ENCODE data around the gene LMAN1L. TPM values are rescaled to one million over a fixed set of nuclear protein-coding genes. Genes with fewer than 3 reads are reported as not detected.
A peak's percentile ranks its signal among the peaks of the same experiment; 100 is the strongest.

The LMAN1L gene
- total RNA-seq, 6 experiments from 2014 or later, result not detected

GRCh38 chr15:74863239-74864056 lies 50.8 kb downstream of the LMAN1L start:
- TF ChIP-seq CTCF (IDR thresholded peaks at IDR 0.05), result no peak
- peaks cover 9% of the 10 kb centered on the region; the same call in 1 of the 2 replicates for H3K36me3 Mint-ChIP-seq (ENCODE audit: low read depth)
- peaks cover 43% of the 10 kb centered on the region for H3K4me1 Mint-ChIP-seq (ENCODE audit: low read depth)
- peak overlapping the region; percentile 42 for H3K27ac Mint-ChIP-seq
- H3K4me3 Mint-ChIP-seq, result no peak overlapping the region
- H3K9me3 Mint-ChIP-seq, result no peaks in the 10 kb centered on the region
- DNase-seq, result peak; percentile 21
- H3K27me3 Mint-ChIP-seq (ENCODE audit: insufficient read depth), result peaks cover 2% of the 10 kb centered on the region; the same call in 1 of the 2 replicates

- Mint-ChIP-seq H3K4me3 (no peak overlapping the region), H3K9me3 (no peaks in the 10 kb centered on the region), H3K27me3 (ENCODE audit: insufficient read depth) (peaks cover 2% of the 10 kb centered on the region; the same call in 1 of the 2 replicates), H3K27ac (peak overlapping the region; percentile 23; the same call in 1 of the 2 replicates), H3K4me1 (ENCODE audit: low read depth) (peaks cover 45% of the 10 kb centered on the region), H3K36me3 (ENCODE audit: low read depth) (peaks cover 9% of the 10 kb centered on the region; the same call in 1 of the 2 replicates)
- no peak for DNase-seq
- no peak for TF ChIP-seq CTCF (IDR thresholded peaks at IDR 0.05)
These were observed 51.7 kb downstream of the LMAN1L start for GRCh38 chr15:74864296-74864695.

GRCh38 chr15:74865316-74865715 lies 52.7 kb downstream of the LMAN1L start:
- peaks cover 9% of the 10 kb centered on the region; the same call in 1 of the 2 replicates for H3K36me3 Mint-ChIP-seq (ENCODE audit: low read depth)
- no peaks in the 10 kb centered on the region for H3K9me3 Mint-ChIP-seq
- no peak overlapping the region for H3K4me3 Mint-ChIP-seq
- peak overlapping the region; percentile 87; the same call in 1 of the 2 replicates for H3K27ac Mint-ChIP-seq
- no peak for TF ChIP-seq CTCF (IDR thresholded peaks at IDR 0.05)
- H3K27me3 Mint-ChIP-seq (ENCODE audit: insufficient read depth), result peaks cover 2% of the 10 kb centered on the region
- peaks cover 55% of the 10 kb centered on the region for H3K4me1 Mint-ChIP-seq (ENCODE audit: low read depth)
- no peak for DNase-seq

- Mint-ChIP-seq H3K36me3 (ENCODE audit: low read depth) (peaks cover 13% of the 10 kb centered on the region), H3K4me1 (ENCODE audit: low read depth) (peaks cover 63% of the 10 kb centered on the region), H3K27ac (peak overlapping the region; percentile 87), H3K27me3 (ENCODE audit: insufficient read depth) (peaks cover 2% of the 10 kb centered on the region), H3K9me3 (no peaks in the 10 kb centered on the region), H3K4me3 (no peak overlapping the region)
- DNase-seq, result peak; percentile 74
- no peak for TF ChIP-seq CTCF (IDR thresholded peaks at IDR 0.05)
These were observed 53.5 kb downstream of the LMAN1L start for GRCh38 chr15:74866090-74866489.

- Mint-ChIP-seq H3K36me3 (ENCODE audit: low read depth) (peaks cover 17% of the 10 kb centered on the region), H3K4me3 (no peak overlapping the region), H3K27me3 (ENCODE audit: insufficient read depth) (peaks cover 2% of the 10 kb centered on the region), H3K27ac (no peak overlapping the region), H3K9me3 (no peaks in the 10 kb centered on the region), H3K4me1 (ENCODE audit: low read depth) (peaks cover 67% of the 10 kb centered on the region)
- no peak for DNase-seq
- no peak for TF ChIP-seq CTCF (IDR thresholded peaks at IDR 0.05)
These were observed 54.9 kb downstream of the LMAN1L start for GRCh38 chr15:74867466-74868038.

Data from HFFc6 (cell line).